ENCODE data around the gene CEP192.

- TF ChIP-seq, protein P1, sequence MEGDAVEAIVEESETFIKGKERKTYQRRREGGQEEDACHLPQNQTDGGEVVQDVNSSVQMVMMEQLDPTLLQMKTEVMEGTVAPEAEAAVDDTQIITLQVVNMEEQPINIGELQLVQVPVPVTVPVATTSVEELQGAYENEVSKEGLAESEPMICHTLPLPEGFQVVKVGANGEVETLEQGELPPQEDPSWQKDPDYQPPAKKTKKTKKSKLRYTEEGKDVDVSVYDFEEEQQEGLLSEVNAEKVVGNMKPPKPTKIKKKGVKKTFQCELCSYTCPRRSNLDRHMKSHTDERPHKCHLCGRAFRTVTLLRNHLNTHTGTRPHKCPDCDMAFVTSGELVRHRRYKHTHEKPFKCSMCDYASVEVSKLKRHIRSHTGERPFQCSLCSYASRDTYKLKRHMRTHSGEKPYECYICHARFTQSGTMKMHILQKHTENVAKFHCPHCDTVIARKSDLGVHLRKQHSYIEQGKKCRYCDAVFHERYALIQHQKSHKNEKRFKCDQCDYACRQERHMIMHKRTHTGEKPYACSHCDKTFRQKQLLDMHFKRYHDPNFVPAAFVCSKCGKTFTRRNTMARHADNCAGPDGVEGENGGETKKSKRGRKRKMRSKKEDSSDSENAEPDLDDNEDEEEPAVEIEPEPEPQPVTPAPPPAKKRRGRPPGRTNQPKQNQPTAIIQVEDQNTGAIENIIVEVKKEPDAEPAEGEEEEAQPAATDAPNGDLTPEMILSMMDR (IDR thresholded peaks at IDR 0.05 in 4 of 5, conservative IDR thresholded peaks at IDR 0.05 in 1 of 5), result no peak
- TF ChIP-seq POLR2A (IDR thresholded peaks at IDR 0.05), result no peak
These were observed 37.7 kb downstream of the CEP192 start for GRCh38 chr18:13028869-13029268.

Data from gastrocnemius medialis (tissue), 4 donors.